Endothelial cell of umbilical vein (primary cell): ENCODE measurements around the gene TIMM17B. TPM values are rescaled to one million over a fixed set of nuclear protein-coding genes. Genes with fewer than 3 reads are reported as not detected.

ENCODE experiments used
- BruUV-seq: library from RNA; stranded (reverse); fragments of 400-500 nt; replicated peaks from 2 replicates; lab custom pipeline; 2021; lab: Mats Ljungman, UMichigan
- CTCF ChIA-PET: fragments of 300-600, 350-600 bp; sonication (Branson Sonifier 250); formaldehyde crosslinking; loops from one replicate; lab custom pipeline; 2021; ENCODE audit warnings: antibody characterized with exemption, inconsistent platforms; lab: Charles Lee
- POLR2A ChIA-PET: fragments of 300-600, 350-600 bp; sonication (Branson Sonifier 250); formaldehyde crosslinking; loops from one replicate; lab custom pipeline; 2021; ENCODE audit warnings: antibody characterized with exemption, inconsistent platforms; lab: Charles Lee
- DNase-seq: peaks from one replicate; pipeline ENCODE4 v3.0.0-alpha.2; 2011; ENCODE audit warnings: low read depth, low spot score
- FAIRE-seq: peaks from 2 replicates; lab custom pipeline; 2011; peaks lifted over from hg19 to GRCh38; lab: Jason Lieb, UNC
- H2AFZ ChIP-seq: 2 replicates; pipeline ENCODE4 v1.6.0; 2012; ENCODE audit warnings: low read depth, low read length, control low read depth, inconsistent platforms
- H3K27ac ChIP-seq: 2 replicates; pipeline ENCODE4 v1.5.1; 2011; ENCODE audit warnings: low read depth, mild to moderate bottlenecking, control low read depth, low read length, moderate library complexity; ENCODE audit not compliant: insufficient read depth
- H3K27me3 ChIP-seq, 2 experiments: 2 replicates each; pipeline versions ENCODE4 v1.6.0 to v1.6.1; 2011; ENCODE audit warnings: low read length in 2 of 2, mixed read lengths in 1 of 2; ENCODE audit not compliant: control insufficient read depth in 2 of 2, insufficient read depth in 2 of 2
- H3K36me3 ChIP-seq, 2 experiments: 2 replicates in 1 of 2; 3 replicates in 1 of 2; pipeline ENCODE4 v1.5.1; 2011; ENCODE audit warnings: low read length in 2 of 2, mild to moderate bottlenecking in 1 of 2, moderate library complexity in 1 of 2; ENCODE audit not compliant: control insufficient read depth in 2 of 2, insufficient read depth in 2 of 2; ENCODE audit errors: extremely low read depth in 1 of 2
- H3K4me1 ChIP-seq: 3 replicates; pipeline ENCODE4 v1.5.1; 2011; ENCODE audit warnings: mild to moderate bottlenecking, low read length; ENCODE audit not compliant: control insufficient read depth, insufficient read depth; ENCODE audit errors: extremely low read depth
- H3K4me2 ChIP-seq: 2 replicates; pipeline ENCODE4 v1.6.1; 2011; ENCODE audit warnings: low read length, control low read depth, mixed read lengths; ENCODE audit not compliant: insufficient read depth
- H3K4me3 ChIP-seq, 3 experiments: fragments of 200-600 bp in 1 of 3; sonication (generic), shearing (Covaris generic) in 1 of 3; replicated peaks in 1 of 3; 2 replicates each; pipeline ENCODE4 v1.5.1; 2011 to 2016; ENCODE audit warnings: control low read depth in 3 of 3, low read length in 3 of 3, mild to moderate bottlenecking in 2 of 3, inconsistent platforms in 1 of 3, low read depth in 1 of 3, moderate library complexity in 1 of 3; ENCODE audit not compliant: insufficient read depth in 1 of 3
- H3K79me2 ChIP-seq: 2 replicates; pipeline ENCODE4 v1.6.0; 2012; ENCODE audit warnings: low read length, inconsistent platforms; ENCODE audit not compliant: control insufficient read depth, insufficient read depth
- H3K9ac ChIP-seq: replicated peaks from 2 replicates; pipeline ENCODE3; 2011; ENCODE audit warnings: low read length, control low read depth; ENCODE audit not compliant: insufficient read depth; ENCODE audit errors: extremely low read depth
- H3K9me1 ChIP-seq: replicated peaks from 3 replicates; pipeline ENCODE4 v1.6.0; 2011; ENCODE audit warnings: mild to moderate bottlenecking, low read length; ENCODE audit not compliant: control insufficient read depth, insufficient read depth; ENCODE audit errors: extremely low read depth
- H3K9me3 ChIP-seq: replicated peaks from 2 replicates; pipeline ENCODE4 v1.5.1; 2012; ENCODE audit warnings: low read length, inconsistent platforms; ENCODE audit not compliant: control insufficient read depth, insufficient read depth
- H4K20me1 ChIP-seq: replicated peaks from 2 replicates; pipeline ENCODE3; 2011; ENCODE audit warnings: mild to moderate bottlenecking, low read length; ENCODE audit not compliant: control insufficient read depth, insufficient read depth; ENCODE audit errors: extremely low read depth
- EZH2 ChIP-seq: IDR thresholded peaks from 2 replicates; pipeline ENCODE4 v1.6.1; 2012; ENCODE audit warnings: borderline replicate concordance, low read depth, mild to moderate bottlenecking, moderate library complexity, low read length, inconsistent platforms; ENCODE audit not compliant: severe bottlenecking
- FOS ChIP-seq: IDR thresholded peaks from 2 replicates; pipeline ENCODE4 v1.6.1; 2011; ENCODE audit warnings: mild to moderate bottlenecking, low read length, moderate library complexity, borderline replicate concordance; ENCODE audit not compliant: insufficient read depth
- GATA2 ChIP-seq: IDR thresholded peaks from 2 replicates; pipeline ENCODE4 v1.7.0; 2011; ENCODE audit warnings: low read depth, mild to moderate bottlenecking, moderate library complexity, mixed read lengths, low read length; ENCODE audit not compliant: insufficient read length, insufficient read depth
- JUN ChIP-seq: IDR thresholded peaks from 2 replicates; pipeline ENCODE4 v1.6.1; 2011; ENCODE audit warnings: borderline replicate concordance, low read depth; ENCODE audit not compliant: insufficient read length, insufficient read depth
- MYC ChIP-seq: IDR thresholded peaks from one replicate; pipeline ENCODE4 v1.6.1; 2011; ENCODE audit warnings: mild to moderate bottlenecking, low read depth, low read length
- POLR2A ChIP-seq: IDR thresholded peaks from 2 replicates; pipeline ENCODE4 v1.6.1; 2012; ENCODE audit warnings: low read depth, mild to moderate bottlenecking, control low read depth, low read length
- POLR2AphosphoS5 ChIP-seq: IDR thresholded peaks from 2 replicates; pipeline ENCODE4 v1.6.1; 2012; ENCODE audit warnings: low read depth, mild to moderate bottlenecking, control low read depth, low read length, moderate library complexity; ENCODE audit not compliant: insufficient read depth
- dilution Hi-C: fragments of 300-500 bp; cut with MboI; formaldehyde crosslinking; loops from one replicate; pipeline ENCODE4 v1.15.0; 2019; ENCODE audit warnings: low sequenced_read_pairs; ENCODE audit not compliant: extremely low pct_ligation_motif_present
- intact Hi-C: fragments of 100-400 bp; cut with micrococcal nuclease; formaldehyde crosslinking; loops from one replicate; pipeline ENCODE4 v1.10.0; 2022
- polyA plus RNA-seq, 4 experiments: library from polyadenylated mRNA; depleted of rRNA in 3 of 4; stranded (reverse) in 3 of 4; unstranded in 1 of 4; fragments of >200 nt; gene quantifications; 2 replicates each; pipeline versions ENCODE4 v1.2.1 to v1.2.3, GENCODE V29; 2011 to 2012; ENCODE audit warnings: missing spikeins in 1 of 4
- total RNA-seq: library from RNA; stranded (reverse); gene quantifications from 2 replicates; pipeline ENCODE4 v1.2.3, GENCODE V29; 2021
- TF ChIP-seq, protein P1 (sequence below), 2 donors: IDR thresholded peaks; 1 replicate in 1 of 2; 2 replicates in 1 of 2; pipeline ENCODE4 v1.5.1; 2011; ENCODE audit warnings: low read length in 2 of 2, mild to moderate bottlenecking in 2 of 2, moderate library complexity in 2 of 2, control low read depth in 1 of 2, inconsistent platforms in 1 of 2, low read depth in 1 of 2; ENCODE audit not compliant: insufficient read depth in 1 of 2; ENCODE audit errors: extremely low read depth in 1 of 2
- TF ChIP-seq, protein P2 (sequence below): IDR thresholded peaks from 2 replicates; pipeline ENCODE4 v1.6.1; 2011; ENCODE audit not compliant: insufficient read depth, insufficient read length

The TIMM17B gene
- total and polyA plus RNA-seq, 2 donors (not counting 3 experiments of a cell fraction or from before 2014, with no cell fraction given): 36.0 to 73.1 TPM

GRCh38 chrX:48901069-48901468 lies 3.5 kb upstream of the TIMM17B start:
- FAIRE-seq (no peak), DNase-seq (no peak)
- intact Hi-C loops (no loop called here), dilution Hi-C loops (no loop called here)
- Histone ChIP-seq H4K20me1 (no peaks in the 10 kb centered on the region), H3K4me2 (no peak overlapping the region), H3K9me3 (no peaks in the 10 kb centered on the region), H3K27me3 (no peaks in the 10 kb centered on the region), H3K9ac (no peak overlapping the region), H3K4me1 (peaks cover 6% of the 10 kb centered on the region), H3K36me3 (peaks cover 0 to 10% of the 10 kb centered on the region in 2 experiments), H3K4me3 (no peak overlapping the region), H3K79me2 (peaks cover 15% of the 10 kb centered on the region), H3K9me1 (no peaks in the 10 kb centered on the region), H2AFZ (no peak overlapping the region), H3K27ac (no peak overlapping the region)
- ChIA-PET CTCF (interaction anchor here (1.5 kb wide), 1 partner anchor 10 kb away, joined by 3 read pairs; no protein-coding TSS in a partner anchor), POLR2A (no interaction called here)
- TF ChIP-seq POLR2AphosphoS5: no peak
- no TSS peak for BruUV-seq

- H2AFZ ChIP-seq: no peak overlapping the region
- H3K4me2 ChIP-seq: no peak overlapping the region
- no peak for TF ChIP-seq POLR2A
- no peak for TF ChIP-seq EZH2
- no peak for TF ChIP-seq MYC
- TF ChIP-seq GATA2: no peak
- no peak for TF ChIP-seq POLR2AphosphoS5
- TF ChIP-seq JUN: no peak
- TF ChIP-seq, protein P1, sequence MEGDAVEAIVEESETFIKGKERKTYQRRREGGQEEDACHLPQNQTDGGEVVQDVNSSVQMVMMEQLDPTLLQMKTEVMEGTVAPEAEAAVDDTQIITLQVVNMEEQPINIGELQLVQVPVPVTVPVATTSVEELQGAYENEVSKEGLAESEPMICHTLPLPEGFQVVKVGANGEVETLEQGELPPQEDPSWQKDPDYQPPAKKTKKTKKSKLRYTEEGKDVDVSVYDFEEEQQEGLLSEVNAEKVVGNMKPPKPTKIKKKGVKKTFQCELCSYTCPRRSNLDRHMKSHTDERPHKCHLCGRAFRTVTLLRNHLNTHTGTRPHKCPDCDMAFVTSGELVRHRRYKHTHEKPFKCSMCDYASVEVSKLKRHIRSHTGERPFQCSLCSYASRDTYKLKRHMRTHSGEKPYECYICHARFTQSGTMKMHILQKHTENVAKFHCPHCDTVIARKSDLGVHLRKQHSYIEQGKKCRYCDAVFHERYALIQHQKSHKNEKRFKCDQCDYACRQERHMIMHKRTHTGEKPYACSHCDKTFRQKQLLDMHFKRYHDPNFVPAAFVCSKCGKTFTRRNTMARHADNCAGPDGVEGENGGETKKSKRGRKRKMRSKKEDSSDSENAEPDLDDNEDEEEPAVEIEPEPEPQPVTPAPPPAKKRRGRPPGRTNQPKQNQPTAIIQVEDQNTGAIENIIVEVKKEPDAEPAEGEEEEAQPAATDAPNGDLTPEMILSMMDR (IDR thresholded peaks at IDR 0.05; ENCODE audit: extremely low read depth in 1 of 2, insufficient read depth in 1 of 2, low read depth in 1 of 2, low read length in 2 of 2): no peak
- TF ChIP-seq, protein P2, sequence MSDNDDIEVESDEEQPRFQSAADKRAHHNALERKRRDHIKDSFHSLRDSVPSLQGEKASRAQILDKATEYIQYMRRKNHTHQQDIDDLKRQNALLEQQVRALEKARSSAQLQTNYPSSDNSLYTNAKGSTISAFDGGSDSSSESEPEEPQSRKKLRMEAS: no peak
- TF ChIP-seq FOS: no peak
- dilution Hi-C loops: no loop called here
- H3K4me1 ChIP-seq: peaks cover 6% of the 10 kb centered on the region
- CTCF ChIA-PET: no interaction called here
- H3K4me3 ChIP-seq: no peak overlapping the region
- no peaks in the 10 kb centered on the region for H3K9me1 ChIP-seq
- peaks cover 19% of the 10 kb centered on the region for H3K79me2 ChIP-seq
- intact Hi-C loops: loop anchor here (10.0 kb wide), 1 partner anchor 366 kb away; the partner anchor contains the start of genes FOXP3 and PPP1R3F
- no TSS peak for BruUV-seq
- POLR2A ChIA-PET: no interaction called here
- peaks cover 0 to 6% of the 10 kb centered on the region in 2 experiments for H3K36me3 ChIP-seq
- DNase-seq (no peak), FAIRE-seq (no peak)
- H3K27me3 ChIP-seq: no peaks in the 10 kb centered on the region
- H3K9ac ChIP-seq: no peak overlapping the region
- no peaks in the 10 kb centered on the region for H3K9me3 ChIP-seq
- no peak overlapping the region for H3K27ac ChIP-seq
- no peaks in the 10 kb centered on the region for H4K20me1 ChIP-seq
Measured at GRCh38 chrX:48899078-48899410, 1.5 kb upstream of the TIMM17B start.
